Left lung (tissue), 10 donors: ENCODE measurements around the gene MAN2C1. TPM values are rescaled to one million over a fixed set of nuclear protein-coding genes. Genes with fewer than 3 reads are reported as not detected.

Experiments used
- ATAC-seq: fragments of 200-7000 bp; cut with Tn5 transposase; one replicate; pipeline ENCODE4 v1.9.1; 2020; ENCODE audit warnings: moderate library complexity
- DNase-seq, 4 donors: peaks; one replicate each; pipeline ENCODE4 v3.0.0-alpha.2; 2013 to 2020
- H3K27ac ChIP-seq, 2 donors: fragments of 200-600 bp; sonication (generic) in 1 of 2; one replicate each; pipeline versions ENCODE4 v1.5.0 to v1.8.0; 2020 to 2021
- H3K27me3 ChIP-seq, 2 donors: fragments of 200-600 bp; sonication (generic) in 1 of 2; one replicate each; pipeline versions ENCODE4 v1.5.0 to v1.8.0; 2020 to 2021
- H3K36me3 ChIP-seq, 2 donors: fragments of 200-600 bp; sonication (generic) in 1 of 2; one replicate each; pipeline versions ENCODE4 v1.5.0 to v1.8.0; 2020 to 2021
- H3K4me1 ChIP-seq, 2 donors: fragments of 200-600 bp; one replicate each; pipeline ENCODE4 v1.8.0; 2021
- H3K4me3 ChIP-seq, 2 donors: fragments of 200-600 bp; sonication (generic) in 1 of 2; one replicate each; pipeline versions ENCODE4 v1.5.0 to v1.8.0; 2020 to 2021; ENCODE audit warnings: mild to moderate bottlenecking in 1 of 2
- H3K9me3 ChIP-seq, 2 donors: fragments of 200-600 bp; sonication (generic) in 1 of 2; one replicate each; pipeline versions ENCODE4 v1.5.0 to v1.8.0; 2020 to 2021
- CTCF ChIP-seq, 2 donors: fragments of 200-600 bp; sonication (generic) in 1 of 2; IDR thresholded peaks; one replicate each; pipeline versions ENCODE4 v1.5.0 to v1.8.0; 2021; ENCODE audit warnings: antibody characterized with exemption in 2 of 2
- intact Hi-C, 2 donors: fragments of 100-400 bp; cut with DNase I; formaldehyde crosslinking; loops; one replicate each; pipeline versions ENCODE4 v1.11.2 to v1.14.2; 2022
- microRNA-seq, 2 donors: library from miRNA; unstranded; fragments of <30 nt; microRNA quantifications; one replicate each; pipeline ENCODE4, GENCODE V29; 2019
- polyA plus RNA-seq, 6 donors: library from polyadenylated mRNA; unstranded; fragments of 120-200 nt; gene quantifications; one replicate each; pipeline ENCODE4 v1.2.1, GENCODE V29; 2013; ENCODE audit not compliant: insufficient read length in 6 of 6
- total RNA-seq, 2 donors: library from RNA; stranded (reverse); fragmentation: NEBNext Ultra II Directional; extraction: Animal tissue kit (Norgen Biotek cat#: 25700); gene quantifications; one replicate each; pipeline ENCODE4 v1.2.1, GENCODE V29; 2021
- donor health status: DM: no; HTN: yes; CAD: no.
- donor health status: DM: no; HTN: no; CAD: no.

MAN2C1 gene
- total and polyA plus RNA-seq, 8 donors = 121 to 245 (median 176) TPM

GRCh38 chr15:75306188-75306587 lies 62.2 kb downstream of the MAN2C1 start:
- TF ChIP-seq CTCF (IDR thresholded peaks at IDR 0.05) = no peak
- intact Hi-C loops = no loop called here
- Histone ChIP-seq H3K4me1 (no peaks in the 10 kb centered on the region), H3K4me3 (no peak overlapping the region), H3K9me3 (no peaks in the 10 kb centered on the region), H3K27me3 (peaks cover 0 to 36% of the 10 kb centered on the region in 2 donors), H3K27ac (no peak overlapping the region), H3K36me3 (no peaks in the 10 kb centered on the region)
- no peak for DNase-seq
- no peak for ATAC-seq

Small RNA genes within 50 kb of the gene (microRNA-seq; reads per million reads assigned to microRNA genes)
- 0 reads per million in 2 donors for gene MIR631

Other genes starting within 250 kb of the MAN2C1 start
- 10 to 100 TPM; 19.9 to 35.7 TPM for gene C15orf39, start 166.7 kb downstream of the MAN2C1 start, total RNA-seq
- gene C15orf39, start 166.7 kb downstream of the MAN2C1 start, polyA plus RNA-seq = 10 to 100 TPM in 4 of 6 donors, 1 to 10 TPM in 2; 7.8 to 14.7 (median 13.1) TPM
- not detected for gene GOLGA6C, start 110.3 kb downstream of the MAN2C1 start, total RNA-seq
- gene GOLGA6C, start 110.3 kb downstream of the MAN2C1 start, polyA plus RNA-seq = not detected
- not detected for gene GOLGA6D, start 85.8 kb downstream of the MAN2C1 start, total RNA-seq
- under 1 TPM; 0.13 to 0.47 (median 0.24) TPM for gene GOLGA6D, start 85.8 kb downstream of the MAN2C1 start, polyA plus RNA-seq
- gene COMMD4, start 32.5 kb downstream of the MAN2C1 start, total RNA-seq = 10 to 100 TPM; 71.4 to 72.9 TPM
- gene COMMD4, start 32.5 kb downstream of the MAN2C1 start, polyA plus RNA-seq = 10 to 100 TPM; 74.3 to 97.2 (median 79.7) TPM
- 10 to 100 TPM; 31.3 to 34.0 TPM for gene NEIL1, start 21.6 kb downstream of the MAN2C1 start, total RNA-seq
- 10 to 100 TPM; 23.1 to 36.9 (median 31.8) TPM for gene NEIL1, start 21.6 kb downstream of the MAN2C1 start, polyA plus RNA-seq
- 10 to 100 TPM; 49.4 to 50.5 TPM for gene SIN3A, start 83.1 kb upstream of the MAN2C1 start, total RNA-seq
- 10 to 100 TPM; 60.8 to 67.5 (median 62.3) TPM for gene SIN3A, start 83.1 kb upstream of the MAN2C1 start, polyA plus RNA-seq
- gene PTPN9, start 210.7 kb upstream of the MAN2C1 start, total RNA-seq = 10 to 100 TPM; 21.9 to 25.4 TPM
- 10 to 100 TPM; 41.6 to 50.4 (median 44.6) TPM for gene PTPN9, start 210.7 kb upstream of the MAN2C1 start, polyA plus RNA-seq